DMS53 (cell line): ENCODE measurements around the gene HORMAD2.
"Not testable (repeated sequence)": the region's sequence is repeated elsewhere in the genome, so short reads cannot be mapped to it uniquely, and the experiment has no call there.

Experiments used
- DNase-seq: peaks from one replicate; lab custom pipeline; 2025; lab: John Stamatoyannopoulos, UW

The HORMAD2 gene

GRCh38 chr22:30191040-30191701 lies 110.9 kb downstream of the HORMAD2 start:
- no peak for DNase-seq

GRCh38 chr22:30192427-30192826 lies 112.2 kb downstream of the HORMAD2 start:
- DNase-seq, result peak; percentile 53

GRCh38 chr22:30193031-30193775 lies 112.9 kb downstream of the HORMAD2 start:
- no peak for DNase-seq

- DNase-seq, result peak; percentile 25
Measured at GRCh38 chr22:30195245-30196140, 115.2 kb downstream of the HORMAD2 start.

- DNase-seq, result peak; percentile 95
Measured at GRCh38 chr22:30196141-30196879, 116.0 kb downstream of the HORMAD2 start.

- DNase-seq, result no peak
Measured at GRCh38 chr22:30196880-30197336, 116.6 kb downstream of the HORMAD2 start.

- no peak for DNase-seq
Measured at GRCh38 chr22:30197389-30197788, 117.1 kb downstream of the HORMAD2 start.

- no peak for DNase-seq
Measured at GRCh38 chr22:30198152-30198825, 118.0 kb downstream of the HORMAD2 start.

GRCh38 chr22:30198921-30199320 lies 118.7 kb downstream of the HORMAD2 start:
- no peak for DNase-seq

- DNase-seq, result not testable (repeated sequence)
Measured at GRCh38 chr22:30200905-30201304, 120.6 kb downstream of the HORMAD2 start.

GRCh38 chr22:30201945-30202344 lies 121.7 kb downstream of the HORMAD2 start:
- no peak for DNase-seq

- no peak for DNase-seq
Measured at GRCh38 chr22:30202531-30203006, 122.3 kb downstream of the HORMAD2 start.

- DNase-seq, result no peak
Measured at GRCh38 chr22:30204015-30204741, 123.9 kb downstream of the HORMAD2 start.

- peak; percentile 12 for DNase-seq
Measured at GRCh38 chr22:30204742-30205111, 124.5 kb downstream of the HORMAD2 start.

- DNase-seq, result peak; percentile 92
Measured at GRCh38 chr22:30205281-30206115, 125.2 kb downstream of the HORMAD2 start.

GRCh38 chr22:30206944-30207343 lies 126.7 kb downstream of the HORMAD2 start:
- DNase-seq, result peak; percentile 75

- DNase-seq, result no peak
Measured at GRCh38 chr22:30208631-30209603, 128.7 kb downstream of the HORMAD2 start.

GRCh38 chr22:30209642-30210041 lies 129.4 kb downstream of the HORMAD2 start:
- no peak for DNase-seq
